CD4-positive, alpha-beta T cell treated with Interleukin-4 for 4 hours (primary cell): ENCODE results near the gene GTF2A2.

Experiments
- DNase-seq: peaks from one replicate; pipeline ENCODE4 v3.0.0-alpha.2; 2020

Gene GTF2A2

DNA sequence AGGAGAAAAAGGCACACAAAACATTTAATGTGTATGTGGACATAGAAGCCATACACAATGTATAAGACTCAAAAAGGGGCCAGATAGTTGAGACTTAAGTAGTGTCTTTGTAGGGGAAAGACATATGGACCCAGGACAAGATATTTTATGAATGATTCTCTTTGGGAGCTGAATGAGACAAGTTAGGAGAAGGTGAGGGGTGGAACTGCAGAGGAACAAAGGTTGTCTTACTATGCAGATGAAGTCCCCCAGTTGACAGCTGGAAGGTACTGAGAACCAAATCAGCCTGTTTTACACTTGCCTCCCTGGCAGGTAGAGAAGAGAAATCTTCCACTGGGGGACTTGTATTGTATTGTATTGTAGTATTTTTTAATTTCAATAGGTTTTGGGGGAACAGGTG lies 60.7 kb downstream of the GTF2A2 start:
- no peak for DNase-seq

DNA sequence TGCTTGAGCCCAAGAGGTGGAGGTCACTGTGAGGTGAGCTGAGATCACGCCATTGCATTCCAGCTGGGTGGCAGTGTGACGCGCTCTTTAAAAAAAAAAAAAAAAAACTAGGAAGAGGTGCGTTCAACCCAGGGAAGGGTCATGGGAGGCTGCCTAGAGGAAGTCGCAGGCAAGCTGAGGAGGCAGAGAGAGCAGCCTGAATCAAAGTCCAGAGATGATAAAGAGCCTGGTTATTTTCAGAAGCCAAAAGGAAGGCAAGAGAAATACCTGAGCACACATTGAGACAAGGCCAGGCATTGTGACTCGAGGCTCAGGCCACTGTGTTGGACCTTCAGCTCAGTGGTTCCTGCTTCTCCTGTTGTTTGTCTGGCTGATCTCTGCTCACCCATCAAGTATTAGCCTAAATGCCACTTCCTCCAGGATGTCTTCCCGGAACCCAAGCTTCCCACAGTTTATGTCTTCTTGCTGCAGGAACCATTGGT lies 61.8 kb downstream of the GTF2A2 start:
- DNase-seq: no peak

DNA sequence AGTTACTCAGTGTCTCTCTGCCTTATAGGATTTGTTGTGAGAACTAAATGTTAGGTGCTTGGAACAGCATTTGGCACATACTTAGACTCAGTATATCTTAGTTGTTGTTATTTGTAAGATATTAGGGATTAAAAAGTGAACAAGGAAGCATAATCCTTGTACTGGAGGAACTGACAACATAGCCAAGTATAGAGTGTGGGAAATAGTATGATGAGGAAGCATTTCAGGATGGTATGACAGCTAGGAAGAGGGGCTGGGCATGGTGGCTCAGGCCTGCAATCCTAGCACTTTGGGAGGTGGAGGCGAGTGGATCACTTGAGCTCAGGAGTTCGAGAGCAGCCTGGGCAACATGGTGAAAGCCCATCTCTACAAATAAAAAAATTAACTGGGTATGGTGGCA lies 62.3 kb downstream of the GTF2A2 start:
- DNase-seq: no peak

DNA sequence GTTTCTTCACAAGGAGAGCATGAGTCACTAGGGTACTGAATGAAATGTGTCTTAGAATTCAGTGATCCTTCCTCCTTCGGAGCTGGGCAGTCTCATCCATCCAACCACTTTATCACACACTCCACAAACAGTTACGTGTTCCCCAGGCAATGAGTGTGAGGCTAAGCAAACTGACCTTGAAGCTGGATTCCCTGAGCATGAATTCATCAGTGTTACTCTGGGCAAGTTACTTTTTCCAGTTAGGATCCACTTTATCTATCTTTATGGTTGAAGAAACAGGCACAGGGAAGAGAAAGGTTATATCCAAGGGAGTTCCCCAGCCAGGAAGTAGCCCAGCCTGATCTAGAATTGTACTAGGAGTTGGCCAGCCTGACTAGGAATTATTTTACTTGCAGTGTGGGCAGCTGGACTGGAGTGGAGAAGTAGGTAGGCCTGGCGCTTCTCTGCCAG lies 62.8 kb downstream of the GTF2A2 start:
- DNase-seq: no peak

DNA sequence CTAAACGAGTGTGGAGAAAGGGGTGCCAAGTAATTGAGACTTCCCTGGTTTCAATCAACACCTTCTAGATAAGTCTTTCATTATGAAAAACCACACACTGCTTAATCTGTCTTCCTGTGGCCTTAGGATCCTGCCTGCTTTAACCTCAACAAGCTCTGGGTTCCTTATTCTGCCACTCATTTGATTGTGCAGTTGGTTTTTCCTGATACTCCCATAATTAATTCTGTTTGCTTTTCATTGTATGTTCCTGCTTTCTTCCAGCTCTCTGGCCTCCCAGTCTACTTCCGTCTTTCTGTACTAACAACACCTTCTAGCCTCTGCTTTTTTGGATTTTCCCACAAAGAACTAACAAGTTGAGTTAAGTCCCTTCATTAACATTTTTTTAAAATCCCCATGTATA lies 66.0 kb downstream of the GTF2A2 start:
- no peak for DNase-seq

DNA sequence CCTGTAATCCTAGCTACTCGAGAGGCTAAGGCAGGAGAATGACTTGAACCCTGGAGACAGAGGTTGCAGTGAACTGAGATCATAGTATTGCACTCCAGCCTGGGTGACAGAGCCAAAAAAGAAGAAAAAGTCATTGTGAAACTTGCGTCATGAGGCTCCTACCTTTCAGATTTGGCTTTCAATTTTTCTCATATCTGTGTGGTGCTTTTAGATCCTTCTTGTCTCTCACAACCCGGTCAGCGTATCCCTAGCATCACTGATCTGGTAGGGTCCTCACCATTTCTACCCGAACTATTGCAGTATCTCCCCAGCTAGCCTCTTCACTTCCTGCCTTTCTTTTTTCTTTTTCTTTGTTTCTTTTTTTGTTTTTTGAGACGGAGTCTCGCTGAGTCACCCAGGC lies 67.3 kb downstream of the GTF2A2 start:
- no peak for DNase-seq
